NCI-H2227 (cell line): ENCODE results near the gene CUX1.
"Not testable (repeated sequence)": the region's sequence is repeated elsewhere in the genome, so short reads cannot be mapped to it uniquely, and the experiment has no call there.

ENCODE experiments used
- DNase-seq: peaks from one replicate; lab custom pipeline; 2025; ENCODE audit not compliant: unreplicated experiment; lab: John Stamatoyannopoulos, UW

Gene CUX1

DNA sequence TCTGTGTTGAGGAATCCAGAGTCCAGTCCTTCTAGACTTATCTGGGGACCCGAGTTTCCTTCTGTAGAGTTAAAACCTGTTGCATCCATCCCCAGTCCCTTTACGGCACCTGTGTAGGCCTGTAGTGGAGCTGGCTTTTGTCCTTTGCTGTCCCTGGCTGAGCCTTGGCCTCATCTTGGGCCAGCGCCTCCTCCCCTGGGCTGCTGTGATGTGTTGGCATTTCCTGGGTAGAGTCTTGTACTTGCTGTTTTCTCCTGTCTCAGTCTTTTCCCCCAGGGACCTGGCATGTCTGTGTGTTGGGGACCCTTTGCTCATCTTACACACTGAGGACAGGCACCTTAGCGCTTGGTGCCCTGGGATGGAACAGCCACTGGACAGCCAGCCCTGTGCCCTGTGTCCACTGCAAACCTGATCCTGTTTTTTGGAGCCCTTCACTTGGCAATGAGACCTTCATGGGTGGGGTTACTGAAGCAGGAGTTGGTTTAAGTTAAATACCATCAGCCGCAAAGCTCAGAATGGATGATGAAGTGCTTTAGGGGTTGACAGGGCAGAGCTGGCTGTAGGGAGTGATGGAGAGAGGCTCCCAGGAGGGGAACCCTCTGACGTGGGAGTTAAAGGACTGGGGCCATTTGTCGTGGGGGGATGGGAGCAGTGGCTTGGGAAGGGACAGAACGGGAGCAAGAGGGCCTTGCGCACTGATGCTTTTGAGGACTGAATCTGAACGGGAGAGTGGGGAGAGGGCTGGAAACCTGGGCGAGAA, 50.9 kb downstream of the CUX1 start:
- DNase-seq, result no peak

DNA sequence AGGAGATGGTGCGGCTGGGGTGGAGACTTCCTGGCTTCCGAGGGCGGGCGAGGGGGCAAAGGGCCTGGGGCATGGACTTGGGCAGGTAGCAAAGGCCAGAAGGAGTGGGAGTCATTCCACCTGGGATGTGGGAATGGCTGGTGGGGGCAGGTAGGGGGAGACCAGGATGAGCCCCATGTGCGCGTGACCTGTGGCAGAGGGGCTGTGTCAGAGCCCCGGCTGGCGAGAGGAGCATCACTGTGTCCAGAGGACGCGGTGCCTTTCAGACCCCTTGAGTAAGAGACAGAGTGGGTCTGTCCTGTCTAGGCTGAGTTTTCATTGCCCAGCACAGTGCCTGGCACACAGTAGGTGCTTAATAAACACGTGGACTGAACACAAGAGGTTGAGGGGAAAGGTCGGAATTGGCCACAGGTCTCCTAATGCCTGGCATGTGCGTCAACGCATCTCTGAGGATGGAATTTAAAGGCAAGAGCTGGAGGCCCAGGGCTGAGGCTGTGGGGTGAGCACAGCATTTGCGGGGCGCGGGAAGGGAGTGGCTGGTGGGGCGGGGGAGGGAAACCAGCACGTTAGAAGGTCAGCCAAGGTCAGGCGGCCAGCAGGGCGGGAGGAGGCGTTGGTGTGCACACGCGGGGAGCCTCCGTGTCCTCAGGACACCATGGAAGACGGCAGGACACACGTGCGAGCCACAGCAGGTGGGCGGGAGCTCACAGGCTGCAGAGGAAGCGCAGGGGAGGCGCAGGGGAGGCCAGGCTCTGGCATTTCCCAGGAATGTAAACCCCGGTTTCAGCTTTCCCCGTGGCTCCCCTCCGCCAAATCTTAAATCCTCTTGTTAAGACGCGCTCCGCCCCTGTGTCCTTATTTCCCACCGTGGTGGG, 51.8 kb downstream of the CUX1 start:
- no peak for DNase-seq

DNA sequence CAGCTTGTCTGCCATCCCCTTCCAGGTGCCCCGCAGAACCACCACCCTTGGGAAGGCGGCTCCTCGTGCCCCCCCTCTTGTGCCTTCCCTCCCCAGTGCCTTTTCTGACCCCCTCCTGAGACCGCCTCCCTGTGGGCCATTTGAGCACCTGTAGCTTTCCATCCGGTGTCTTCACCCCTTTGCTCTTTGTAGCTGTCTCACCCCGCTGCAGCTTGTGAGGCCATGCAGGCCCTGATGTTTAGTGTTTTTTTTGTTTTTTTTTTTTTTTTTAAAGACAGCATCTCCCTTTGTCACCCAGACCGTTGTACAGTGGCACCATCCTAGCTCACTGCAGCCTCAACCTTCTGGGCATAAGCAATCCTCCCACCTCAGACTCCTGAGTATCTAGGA, 52.5 kb downstream of the CUX1 start:
- no peak for DNase-seq

DNA sequence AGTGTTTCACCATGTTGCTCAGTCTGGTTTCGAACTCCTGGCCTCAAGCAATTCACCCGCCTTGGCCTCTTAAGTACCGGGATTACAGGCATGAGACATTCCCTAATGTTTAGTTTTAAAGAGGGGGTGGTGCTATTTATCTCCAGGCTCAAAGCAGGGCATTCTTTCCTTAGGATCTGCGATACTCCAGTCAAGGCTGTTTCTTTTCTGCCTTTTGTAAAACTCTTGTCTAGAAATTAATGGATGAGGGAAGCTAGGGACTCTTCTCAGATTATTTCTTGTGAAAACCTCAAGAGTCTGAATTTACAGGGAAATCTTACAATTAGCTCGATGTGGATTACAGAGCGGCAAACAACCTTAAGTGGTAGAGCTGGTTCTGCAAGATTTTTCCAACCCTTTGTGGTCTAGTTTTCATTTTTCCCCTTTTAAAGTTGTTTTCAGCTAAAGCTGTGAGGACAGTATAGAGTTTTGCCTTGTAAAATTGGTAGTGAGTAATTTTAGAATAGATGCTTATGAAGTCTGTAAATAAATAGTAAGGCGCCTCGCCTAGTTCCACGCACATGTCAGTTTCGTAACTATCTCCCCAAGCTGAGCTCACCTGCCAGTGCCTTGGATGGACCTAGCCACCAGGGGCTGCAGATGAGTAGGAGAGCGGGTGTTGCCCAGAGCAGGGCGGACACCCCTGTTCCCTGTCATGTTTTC, 53.1 kb downstream of the CUX1 start:
- no peak for DNase-seq

DNA sequence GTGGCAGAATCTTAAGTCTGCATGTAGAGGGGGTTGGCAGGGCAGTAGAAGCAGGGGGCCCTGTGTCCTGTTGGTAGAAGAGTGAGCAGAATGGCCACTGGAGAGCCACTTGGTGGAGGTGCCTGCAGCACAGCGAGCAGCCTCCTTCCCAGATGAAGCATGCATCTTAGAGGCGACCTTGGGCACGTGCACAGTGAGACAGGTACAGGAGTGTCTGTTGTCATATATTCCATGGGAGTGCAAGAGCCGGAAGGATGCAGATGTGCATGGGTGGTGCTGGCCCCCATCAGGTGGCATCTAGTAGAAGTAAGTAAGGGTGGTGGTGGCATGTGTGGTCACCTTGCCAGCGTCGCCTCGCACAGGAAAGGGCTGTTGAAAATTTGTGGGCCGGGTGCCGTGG, 53.9 kb downstream of the CUX1 start:
- no peak for DNase-seq

DNA sequence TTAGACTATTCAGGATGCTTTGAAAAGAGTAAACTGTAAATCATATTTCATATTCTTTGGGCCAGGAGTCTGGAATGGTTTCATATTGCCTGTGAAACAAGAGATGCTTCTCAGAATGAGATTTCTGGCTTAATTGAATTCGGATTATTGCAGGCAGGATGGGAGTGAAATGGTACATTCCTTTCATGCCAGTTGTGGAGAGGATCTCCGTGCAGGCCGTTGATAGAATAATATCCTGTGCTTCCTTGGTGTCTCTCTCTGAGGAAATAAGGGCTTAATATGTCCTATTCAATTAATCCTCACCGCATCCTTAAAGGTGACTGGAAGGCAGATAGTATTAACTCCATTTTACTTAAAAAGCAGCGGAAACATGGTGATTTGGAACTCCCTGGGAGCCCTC, 56.6 kb downstream of the CUX1 start:
- DNase-seq, result no peak

DNA sequence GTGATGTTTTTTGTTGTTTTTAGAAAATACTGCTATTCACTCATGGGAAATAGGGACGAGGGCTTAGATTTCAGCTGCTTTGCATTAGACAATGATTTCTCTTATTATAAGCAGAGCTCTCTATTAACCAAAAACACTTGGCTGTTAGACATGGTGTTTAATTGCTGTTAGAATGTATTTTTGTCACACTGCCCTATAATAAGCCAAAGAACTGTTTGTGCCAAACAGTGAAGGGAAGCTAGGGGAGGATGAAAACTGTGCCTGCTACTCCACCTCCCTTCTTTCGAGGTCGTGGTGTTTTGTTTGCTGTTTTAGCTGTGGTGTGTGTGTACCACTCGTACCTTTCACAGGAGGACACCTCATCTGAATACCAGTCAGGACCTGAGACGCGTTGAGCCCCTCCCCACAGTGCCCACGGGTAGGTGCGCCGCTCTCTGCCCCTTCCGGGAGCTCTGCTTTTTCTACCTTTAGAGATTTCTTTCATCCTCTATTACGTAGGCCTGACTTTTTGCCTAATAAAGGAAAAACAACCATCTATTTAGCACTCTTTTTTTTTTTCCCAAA, 57.9 kb downstream of the CUX1 start:
- no peak for DNase-seq

DNA sequence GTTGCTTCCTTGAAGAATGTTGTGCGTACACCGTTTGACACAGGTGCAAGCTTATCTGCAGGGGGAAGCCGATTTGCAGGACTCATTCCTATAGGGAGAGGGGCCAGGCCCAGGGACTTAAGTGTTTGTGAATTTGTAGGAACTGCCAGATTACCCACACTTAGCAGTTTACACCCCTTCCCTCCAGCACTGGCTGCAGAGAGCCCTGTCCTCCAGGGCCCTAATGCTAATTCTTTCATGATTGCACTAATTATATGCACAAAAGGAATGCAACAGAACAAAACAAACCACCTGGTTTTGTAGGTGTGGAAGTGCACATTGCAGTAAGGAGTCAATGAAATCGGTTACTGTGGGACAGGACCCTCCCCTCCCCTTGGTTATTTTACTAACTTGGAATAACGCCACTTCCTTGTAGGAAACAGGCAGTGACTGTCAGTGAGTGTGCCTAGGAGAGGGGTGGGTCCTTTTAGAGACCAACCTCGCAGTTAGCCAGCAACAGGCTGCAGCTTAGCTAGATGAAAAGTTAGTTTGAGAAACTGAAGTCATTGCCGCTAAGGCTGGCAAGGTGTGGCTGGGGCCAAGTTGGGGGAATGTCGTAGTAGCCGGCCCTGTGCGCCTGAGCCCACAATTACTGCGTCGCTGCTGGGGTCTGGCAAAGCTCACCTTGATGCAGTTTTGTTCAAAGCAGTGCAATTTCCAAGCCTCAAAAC, 60.6 kb downstream of the CUX1 start:
- DNase-seq, result no peak

DNA sequence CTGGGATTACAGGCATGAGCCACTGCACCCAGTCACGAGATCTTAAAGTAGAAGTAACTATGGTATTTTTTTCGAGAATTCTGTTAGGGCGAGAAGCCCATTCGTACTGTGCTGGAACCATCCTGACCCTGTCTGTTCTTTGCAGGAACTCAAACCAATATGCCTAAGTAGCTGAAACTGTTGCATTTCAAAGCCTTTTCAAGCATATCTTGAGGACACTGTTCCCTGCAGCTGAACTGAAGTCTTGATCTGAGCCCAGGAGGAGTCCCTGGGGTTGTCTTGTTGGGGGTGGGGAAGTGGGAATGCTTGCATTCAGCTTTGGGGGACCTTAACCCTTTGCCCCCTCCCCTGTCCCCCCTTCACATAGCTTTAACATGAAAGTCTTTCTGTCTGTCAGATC, 61.5 kb downstream of the CUX1 start:
- DNase-seq, result no peak

DNA sequence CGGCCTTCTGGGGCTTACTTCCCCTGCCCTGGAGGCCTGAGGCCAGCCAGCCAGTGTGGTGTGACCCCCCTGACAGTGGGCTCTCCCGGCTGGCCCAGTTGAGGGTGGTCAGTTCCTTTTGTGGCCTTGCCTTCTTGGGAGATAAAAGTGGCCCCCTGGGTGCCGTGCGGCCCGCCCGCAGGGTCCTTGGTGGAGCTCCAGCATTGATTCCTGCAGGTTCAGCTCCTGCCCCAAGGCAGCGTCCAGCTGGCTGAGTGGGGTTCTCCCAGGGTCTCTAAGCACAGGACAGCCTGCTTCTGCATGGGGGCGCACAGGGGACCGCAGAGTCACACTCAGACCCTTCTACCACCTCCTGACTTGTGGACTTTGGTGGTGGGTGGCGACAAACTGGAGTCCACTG, 62.1 kb downstream of the CUX1 start:
- DNase-seq, result no peak

DNA sequence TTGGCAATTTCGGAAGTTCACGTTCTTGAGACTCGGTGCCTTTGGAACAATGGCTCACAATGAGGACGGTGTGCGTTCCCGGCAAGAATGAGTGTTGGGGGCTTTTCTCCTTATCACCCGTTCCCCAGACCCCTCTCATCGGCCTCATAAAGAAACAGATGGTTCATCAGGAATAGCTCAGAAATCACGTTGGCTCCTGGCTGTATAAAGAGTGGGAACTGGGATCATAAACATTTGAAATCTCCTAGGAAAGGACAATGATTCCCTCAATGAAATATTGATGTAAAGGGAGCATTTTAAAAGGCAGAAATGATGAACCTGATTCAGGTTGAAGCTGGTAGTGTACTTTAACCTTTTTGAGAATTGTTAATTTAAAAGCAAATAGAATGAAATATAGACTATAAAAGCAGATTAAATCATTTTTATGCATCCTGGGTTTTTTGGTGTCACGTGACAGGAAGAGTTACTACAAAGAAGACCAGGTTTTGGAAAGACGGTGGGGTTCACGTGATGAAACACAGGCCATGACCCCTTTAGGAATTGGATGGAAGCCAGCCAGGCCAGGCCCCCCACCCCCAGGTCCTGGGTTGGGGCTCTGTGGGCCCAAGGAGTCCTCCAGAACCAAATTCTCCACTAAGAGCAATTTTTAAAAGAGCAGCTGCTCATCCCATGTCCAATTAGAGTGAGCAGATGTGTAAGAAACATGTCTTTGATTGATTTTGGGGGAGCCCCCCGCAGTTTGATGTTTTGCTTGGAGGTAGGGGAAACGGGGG, 63.0 kb downstream of the CUX1 start:
- no peak for DNase-seq

DNA sequence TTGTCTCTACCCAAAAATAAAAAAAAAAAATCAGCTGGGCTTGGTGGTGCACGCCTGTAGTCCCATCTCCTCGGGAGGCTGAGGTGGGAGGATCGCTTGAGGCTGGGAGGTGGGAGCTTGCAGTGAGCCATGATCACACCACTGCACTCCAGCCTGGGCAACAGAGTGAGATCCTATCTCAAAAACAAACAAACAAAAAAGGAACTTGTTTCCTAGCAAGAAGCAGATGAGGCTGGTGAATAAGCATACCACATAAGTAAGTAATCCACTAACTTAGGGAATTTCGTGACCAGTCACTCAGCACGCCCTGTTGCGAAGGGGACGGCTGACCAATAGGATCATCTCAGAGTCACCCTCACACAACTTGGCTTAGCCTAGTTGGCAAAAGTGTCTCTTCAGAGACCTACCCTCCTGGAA, 64.6 kb downstream of the CUX1 start:
- DNase-seq, result no peak

DNA sequence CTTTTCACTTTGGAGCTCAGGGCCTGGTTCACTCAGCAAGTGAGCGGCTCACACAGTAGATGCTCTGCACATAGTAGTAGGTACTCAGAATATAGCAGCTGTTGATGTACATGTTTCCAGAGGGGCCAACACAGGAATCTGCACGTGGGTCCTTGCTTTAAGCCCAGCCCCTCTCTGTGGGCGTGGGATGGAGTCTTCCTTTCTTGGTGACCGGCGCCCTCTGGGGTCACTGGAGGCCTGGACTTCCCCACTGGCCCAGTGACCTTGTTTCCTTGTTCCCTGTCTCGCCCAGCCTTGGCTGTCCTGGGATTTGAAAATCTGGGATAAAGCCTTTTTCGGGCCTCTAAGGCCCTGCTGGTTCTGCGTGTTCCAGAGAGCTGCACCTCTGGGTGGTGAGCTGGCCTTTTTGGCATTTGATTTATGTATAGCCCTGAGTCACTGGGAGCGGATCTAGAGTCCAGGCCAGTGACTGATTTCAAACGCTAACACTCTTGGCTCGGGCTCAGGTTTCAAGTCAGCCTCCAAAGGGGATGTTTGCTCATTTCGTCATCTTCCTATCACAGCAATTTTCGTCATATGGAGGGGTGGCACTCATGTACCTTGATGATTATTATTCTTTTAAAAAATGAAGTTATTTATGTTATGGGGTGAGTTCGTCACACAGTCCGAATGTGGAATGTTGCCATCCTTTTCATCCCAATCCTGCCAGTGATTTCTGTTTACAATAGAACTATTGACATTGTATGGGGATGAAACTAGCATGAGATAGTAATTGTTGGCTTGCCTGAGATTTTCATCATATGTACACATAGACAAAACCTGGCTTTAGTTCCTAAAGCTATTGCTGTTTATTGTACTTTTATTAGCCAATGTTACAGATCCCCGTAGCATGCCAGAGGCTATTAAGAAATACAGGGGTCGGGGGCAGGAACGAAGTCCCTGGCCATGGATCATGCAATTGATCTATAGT, 65.5 kb downstream of the CUX1 start:
- no peak for DNase-seq

DNA sequence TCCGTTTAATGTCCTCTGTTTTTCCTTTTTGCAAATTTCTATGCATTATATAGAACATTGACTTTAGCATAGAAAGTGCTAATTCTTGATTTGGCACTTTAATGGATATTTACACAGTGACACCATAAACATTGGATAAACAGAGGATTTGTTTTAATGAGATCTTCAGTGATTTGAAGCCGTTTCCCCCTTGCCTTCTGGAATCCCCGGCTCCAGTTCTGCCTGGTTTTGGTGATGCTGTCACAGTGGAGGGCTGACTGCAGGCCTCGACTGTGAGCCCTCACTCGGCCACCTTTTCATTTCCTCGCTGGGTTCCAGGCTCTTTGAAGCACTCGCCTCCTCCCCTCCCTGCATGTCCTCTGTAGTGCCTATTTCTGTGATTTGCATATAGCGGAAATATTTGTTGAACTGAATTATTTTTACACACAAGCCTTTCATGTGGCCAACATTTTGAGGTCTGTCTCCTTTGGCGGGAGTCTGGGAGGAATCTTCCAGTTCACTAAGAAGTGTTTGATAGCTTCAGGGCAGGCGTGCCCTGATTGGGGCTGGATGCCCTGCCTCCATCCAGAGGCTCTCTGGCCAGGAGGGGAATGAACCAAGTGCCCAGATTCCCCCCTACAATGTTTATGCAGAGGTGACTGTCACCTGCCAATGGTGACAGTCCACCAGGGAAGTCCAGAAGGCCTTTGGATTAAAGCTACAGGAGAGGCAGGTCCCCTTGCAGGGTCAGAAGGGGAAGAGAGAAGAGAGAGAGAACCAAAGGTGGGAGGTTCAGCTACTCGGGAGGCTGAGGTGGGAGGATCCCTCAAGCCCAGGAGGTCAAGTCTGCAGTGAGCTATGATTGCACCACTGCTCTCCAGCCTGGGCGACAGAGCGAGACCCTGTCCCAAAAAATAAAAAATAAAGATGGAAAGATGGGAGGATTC, 67.5 kb downstream of the CUX1 start:
- DNase-seq, result no peak

DNA sequence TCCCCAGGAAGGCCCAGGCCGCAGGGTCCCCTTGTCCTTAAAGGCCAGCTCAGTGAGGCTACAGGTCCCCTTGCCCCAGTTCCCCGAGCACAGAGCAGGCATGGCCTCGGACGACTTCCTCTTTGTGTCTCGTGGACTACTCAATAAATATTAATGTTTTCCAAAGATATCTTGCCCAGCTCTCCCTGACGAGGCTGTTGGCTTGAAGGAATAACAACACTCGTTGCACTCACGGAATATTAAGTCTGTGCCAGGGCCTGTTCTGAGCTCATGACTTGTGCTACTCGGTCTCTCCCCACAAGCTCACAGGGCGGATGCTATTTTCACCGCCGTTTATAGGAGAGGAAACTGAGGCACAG, 68.2 kb downstream of the CUX1 start:
- no peak for DNase-seq

DNA sequence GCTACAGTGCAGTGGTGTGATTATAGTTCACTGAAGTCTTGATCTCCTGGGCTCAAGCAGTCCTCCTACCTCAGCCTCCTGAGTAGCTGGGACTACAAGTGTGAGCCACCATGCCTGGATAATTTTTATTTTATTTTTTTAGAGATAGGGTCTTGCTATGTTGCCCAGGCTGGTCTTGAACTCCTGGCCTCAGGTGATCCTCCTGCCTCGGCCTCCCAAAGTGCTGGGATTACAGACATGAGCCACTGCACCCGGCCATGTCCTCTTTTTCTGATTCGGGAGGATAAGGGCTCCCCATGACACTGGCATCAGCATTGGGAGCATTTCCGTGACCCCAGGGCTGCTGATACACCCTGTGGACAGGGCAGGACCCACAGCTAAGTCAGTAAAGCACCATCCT, 69.9 kb downstream of the CUX1 start:
- not testable (repeated sequence) for DNase-seq

DNA sequence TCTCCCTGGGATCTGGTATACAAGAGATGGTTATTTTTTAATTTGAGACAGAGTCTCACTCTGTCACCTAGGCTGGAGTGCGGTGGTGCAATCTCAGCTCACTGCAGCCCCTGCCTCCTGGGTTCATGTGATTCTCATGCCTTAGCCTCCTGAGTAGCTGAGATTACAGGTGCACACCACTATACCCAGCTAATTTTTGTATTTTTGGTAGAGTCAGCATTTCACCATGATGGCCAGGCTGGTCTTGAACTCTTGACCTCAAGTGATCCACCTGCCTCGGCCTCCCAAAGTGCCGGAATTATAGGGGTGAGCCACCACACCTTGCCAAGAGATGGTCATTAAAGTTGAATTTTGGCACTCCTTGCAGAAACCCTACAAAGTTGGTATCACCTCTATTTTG, 71.1 kb downstream of the CUX1 start:
- DNase-seq, result not testable (repeated sequence)
